ENCODE results near the gene OR6K2. TPM values are rescaled to one million over a fixed set of nuclear protein-coding genes. Genes with fewer than 3 reads are reported as not detected.
"Not testable (repeated sequence)": the region's sequence is repeated elsewhere in the genome, so short reads cannot be mapped to it uniquely, and the experiment has no call there.

OR6K2 gene
- not detected in 2 replicates for total RNA-seq (2014; rRNA removed; shearing (Covaris generic))
- polyA plus RNA-seq (2015; cell fraction: cytosol; rRNA removed), result not detected in 2 replicates
- not detected in 2 replicates for polyA plus RNA-seq (2015; cell fraction: nucleus; rRNA removed)

GRCh38 chr1:158700552-158700951 is at the start of gene OR6K2:
TSS of gene OR6K2 (minus strand) at chr1:158700652. CDS start at chr1:158700652, 0 bp downstream.
- DNase-seq (ENCODE audit: low read depth), result no peak

GRCh38 chr1:158735848-158736247 is 35.4 kb upstream of the OR6K2 start:
- no peak for DNase-seq (ENCODE audit: low read depth)

GRCh38 chr1:158732524-158732923 is 32.1 kb upstream of the OR6K2 start:
- no peak for DNase-seq (ENCODE audit: low read depth)

- no peak for DNase-seq (ENCODE audit: low read depth)
Observed at GRCh38 chr1:158731707-158732106, 31.3 kb upstream of the OR6K2 start.

GRCh38 chr1:158730453-158730852 is 30.0 kb upstream of the OR6K2 start:
- no peak for DNase-seq (ENCODE audit: low read depth)

GRCh38 chr1:158728510-158729225 is 28.2 kb upstream of the OR6K2 start:
- DNase-seq (ENCODE audit: low read depth), result no peak

GRCh38 chr1:158724442-158724841 is 24.0 kb upstream of the OR6K2 start:
- no peak for DNase-seq (ENCODE audit: low read depth)

- DNase-seq (ENCODE audit: low read depth), result no peak
Observed at GRCh38 chr1:158720620-158721019, 20.2 kb upstream of the OR6K2 start, which contains the start of gene OR6K3. TSS of gene OR6K3 (minus strand) at chr1:158720720. CDS start at chr1:158718115, 2,605 bp downstream.

GRCh38 chr1:158719664-158720063 is 19.2 kb upstream of the OR6K2 start:
- DNase-seq (ENCODE audit: low read depth), result no peak

GRCh38 chr1:158717344-158717743 is 16.9 kb upstream of the OR6K2 start:
- DNase-seq (ENCODE audit: low read depth), result no peak

GRCh38 chr1:158716335-158716734 is 15.9 kb upstream of the OR6K2 start:
- no peak for DNase-seq (ENCODE audit: low read depth)

- no peak for DNase-seq (ENCODE audit: low read depth)
Observed at GRCh38 chr1:158714754-158715153, 14.3 kb upstream of the OR6K2 start.

GRCh38 chr1:158711098-158711497 is 10.6 kb upstream of the OR6K2 start:
- DNase-seq (ENCODE audit: low read depth), result no peak

- DNase-seq (ENCODE audit: low read depth), result no peak
Observed at GRCh38 chr1:158706096-158706495, 5.6 kb upstream of the OR6K2 start.

- DNase-seq (ENCODE audit: low read depth), result no peak
Observed at GRCh38 chr1:158694596-158694995, 5.9 kb downstream of the OR6K2 start.

GRCh38 chr1:158692356-158692755 is 8.1 kb downstream of the OR6K2 start:
- DNase-seq (ENCODE audit: low read depth), result no peak

- DNase-seq (ENCODE audit: low read depth), result no peak
Observed at GRCh38 chr1:158691907-158692306, 8.5 kb downstream of the OR6K2 start.

- not testable (repeated sequence) for DNase-seq (ENCODE audit: low read depth)
Observed at GRCh38 chr1:158691149-158691548, 9.3 kb downstream of the OR6K2 start.

GRCh38 chr1:158689875-158690274 is 10.6 kb downstream of the OR6K2 start:
- DNase-seq (ENCODE audit: low read depth), result no peak

GRCh38 chr1:158689110-158689509 is 11.3 kb downstream of the OR6K2 start:
- no peak for DNase-seq (ENCODE audit: low read depth)

- DNase-seq (ENCODE audit: low read depth), result not testable (repeated sequence)
Observed at GRCh38 chr1:158688343-158688742, 12.1 kb downstream of the OR6K2 start.

- no peak for DNase-seq (ENCODE audit: low read depth)
Observed at GRCh38 chr1:158687037-158687436, 13.4 kb downstream of the OR6K2 start.

Data from HT1080 (cell line).